K562 (cell line): Measurements from ENCODE around the gene CMTR1. TPM values are rescaled to one million over a fixed set of nuclear protein-coding genes. Genes with fewer than 3 reads are reported as not detected.

Experiments
- ARID1B ChIP-seq: fragments of 450-650 bp; IDR thresholded peaks from 2 replicates; pipeline ENCODE4 v1.6.1; 2016; ENCODE audit warnings: antibody characterized with exemption, mild to moderate bottlenecking, inconsistent platforms
- BRCA1 ChIP-seq, 2 experiments: fragments of 450-650 bp in 1 of 2; sonication (generic) in 1 of 2; formaldehyde crosslinking in 1 of 2; IDR thresholded peaks; 2 replicates each; pipeline versions ENCODE4 v1.5.0 to v1.6.1; 2017 to 2020; ENCODE audit warnings: mild to moderate bottlenecking in 1 of 2, missing genetic modification reagents in 1 of 2
- BRF2 ChIP-seq: IDR thresholded peaks from 3 replicates; pipeline ENCODE4 v1.6.1; 2011; ENCODE audit warnings: borderline replicate concordance, mild to moderate bottlenecking; ENCODE audit not compliant: insufficient read length, insufficient read depth
- CAMTA2 ChIP-seq: fragments of 250-450 bp; sonication (Bioruptor Pico); conservative IDR thresholded peaks from 2 replicates; pipeline ENCODE4 v1.5.1; 2022
- CBFA2T2 ChIP-seq: fragments of 450-650 bp; conservative IDR thresholded peaks from 2 replicates; pipeline ENCODE4 v1.6.1; 2017; ENCODE audit warnings: mild to moderate bottlenecking
- CBX2 ChIP-seq: fragments of 200-600 bp; sonication (generic); IDR thresholded peaks from one replicate; pipeline ENCODE4 v1.6.1; 2012; ENCODE audit warnings: mild to moderate bottlenecking, low read length, inconsistent platforms; ENCODE audit not compliant: insufficient read depth, poor library complexity, severe bottlenecking
- CHD4 ChIP-seq: fragments of 200-600 bp; sonication (generic); IDR thresholded peaks from 3 replicates; pipeline ENCODE4 v1.6.1; 2012; ENCODE audit warnings: low read depth, mild to moderate bottlenecking, mixed read lengths, low read length, inconsistent platforms; ENCODE audit not compliant: insufficient read depth, insufficient replicate concordance, poor library complexity, severe bottlenecking
- DPF2 ChIP-seq: fragments of 450-650 bp; IDR thresholded peaks from 2 replicates; pipeline ENCODE4 v1.6.1; 2016
- EP300 ChIP-seq: IDR thresholded peaks from 2 replicates; pipeline ENCODE4 v1.6.1; 2012; ENCODE audit warnings: low read length, improper control_type of control experiment
- ETV1 ChIP-seq: fragments of 450-650 bp; conservative IDR thresholded peaks from 2 replicates; pipeline ENCODE4 v1.6.1; 2016; ENCODE audit warnings: missing genetic modification characterization, control low read depth, low read depth, missing compliant biosample characterization
- GABPA ChIP-seq: fragments of 200-800 bp; sonication (Bioruptor generic); conservative IDR thresholded peaks from 2 replicates; pipeline ENCODE4 v1.6.1; 2016; ENCODE audit warnings: low read depth, missing genetic modification characterization, missing compliant biosample characterization
- L3MBTL2 ChIP-seq: fragments of 450-650 bp; IDR thresholded peaks from 2 replicates; pipeline ENCODE4 v1.6.1; 2016; ENCODE audit warnings: mild to moderate bottlenecking, moderate library complexity
- MCM7 ChIP-seq, 2 experiments: fragments of 450-650 bp; IDR thresholded peaks; 2 replicates each; pipeline ENCODE4 v1.6.1; 2016 to 2018
- MTA3 ChIP-seq: fragments of 450-650 bp; formaldehyde crosslinking; IDR thresholded peaks from 2 replicates; pipeline ENCODE4 v1.6.1; 2017; ENCODE audit warnings: mild to moderate bottlenecking, borderline replicate concordance
- MXI1 ChIP-seq: IDR thresholded peaks from 2 replicates; pipeline ENCODE4 v1.6.1; 2011; ENCODE audit warnings: low read depth, mild to moderate bottlenecking, improper control_type of control experiment, low read length
- MYC ChIP-seq, 2 experiments: fragments of 250-450 bp in 1 of 2; sonication (Bioruptor Pico) in 1 of 2; IDR thresholded peaks; 2 replicates each; pipeline versions ENCODE4 v1.5.1 to v1.6.1; 2012 to 2021; ENCODE audit warnings: low read depth in 2 of 2, borderline replicate concordance in 1 of 2, improper control_type of control experiment in 1 of 2, low read length in 1 of 2, mild to moderate bottlenecking in 1 of 2, moderate library complexity in 1 of 2
- PHTF2 ChIP-seq: fragments of 250-450 bp; sonication (Bioruptor Pico); IDR thresholded peaks from 2 replicates; pipeline ENCODE4 v1.5.0; 2021; ENCODE audit warnings: mild to moderate bottlenecking
- SREBF1 ChIP-seq: fragments of 150-350 bp; IDR thresholded peaks from 2 replicates; pipeline ENCODE4 v1.6.1; 2014; ENCODE audit warnings: antibody characterized with exemption, low read depth, low read length, borderline replicate concordance
- TSC22D4 ChIP-seq: fragments of 450-650 bp; IDR thresholded peaks from 2 replicates; pipeline ENCODE4 v1.6.1; 2016; ENCODE audit warnings: missing genetic modification characterization, missing biosample characterization, control low read depth
- U2AF2 ChIP-seq: fragments of 200-400 bp; formaldehyde crosslinking; optimal IDR thresholded peaks from 2 replicates; pipeline ENCODE3; 2017; ENCODE audit warnings: low read depth, mild to moderate bottlenecking, low read length
- YBX1 ChIP-seq: fragments of 450-650 bp; IDR thresholded peaks from 2 replicates; pipeline ENCODE4 v1.7.1; 2016; ENCODE audit warnings: mild to moderate bottlenecking
- ZNF146 ChIP-seq: IDR thresholded peaks from one replicate; pipeline ENCODE4 v1.6.1; 2018; ENCODE audit warnings: missing compliant biosample characterization; ENCODE audit not compliant: unreplicated experiment
- ZNF277 ChIP-seq: fragments of 250-450 bp; sonication (Bioruptor Pico); IDR thresholded peaks from 2 replicates; pipeline ENCODE4 v1.8.0; 2022; ENCODE audit warnings: inconsistent platforms, mild to moderate bottlenecking, moderate library complexity, borderline replicate concordance
- ZNF398 ChIP-seq: fragments of 250-450 bp; sonication (Bioruptor Pico); IDR thresholded peaks from 2 replicates; pipeline ENCODE4 v1.8.0; 2021; ENCODE audit warnings: moderate library complexity, mild to moderate bottlenecking, inconsistent platforms
- polyA plus RNA-seq, 8 experiments: library from polyadenylated mRNA; depleted of rRNA in 4 of 8; stranded (reverse) in 5 of 8; unstranded in 3 of 8; fragments of >200 nt; fragmentation: Nextera tagmentation in 2 of 8; fragmentation: Illumina TruSeq in 1 of 8; extraction: Ambion mirVana in 2 of 8; extraction: Trizol in 1 of 8; gene quantifications; 2 replicates each; pipeline versions ENCODE4 v1.2.1 to v1.2.3, GENCODE V29; 2011 to 2014; ENCODE audit warnings: inconsistent platforms in 1 of 8, missing spikeins in 1 of 8
- total RNA-seq, 7 experiments: library from RNA; depleted of rRNA in 6 of 7; stranded (reverse); fragments of >200 nt in 6 of 7; fragmentation: Illumina TruSeq in 2 of 7; extraction: Trizol in 2 of 7; gene quantifications; 2 replicates each; pipeline versions ENCODE4 v1.2.1 to v1.2.3, GENCODE V29; 2011 to 2021; ENCODE audit warnings: low replicate concordance in 1 of 7

CMTR1 gene
- total and polyA plus RNA-seq, 9 of the 15 experiments (the other 6 are each of a cell fraction or from before 2014, with no cell fraction given), result 2.9 to 63.5 (median 49.5) TPM

- no peak for TF ChIP-seq BRF2
- no peak for TF ChIP-seq DPF2
- TF ChIP-seq U2AF2, result no peak
- no peak for TF ChIP-seq ZNF146 (CRISPR knock-in tag)
- TF ChIP-seq TSC22D4 (tag), result no peak
- no peak for TF ChIP-seq YBX1
- TF ChIP-seq PHTF2 (CRISPR knock-in tag), result no peak
- no peak for TF ChIP-seq ZNF277 (CRISPR knock-in tag)
- TF ChIP-seq CBX2, result no peak
- peak; percentile 42; the same call in 1 of the 2 replicates for TF ChIP-seq ZNF398
- TF ChIP-seq MYC (IDR thresholded peaks at IDR 0.05; ENCODE audit: low read depth, low read length), result peak; percentile 81; the same call in 1 of the 2 replicates
- peak; percentile 64; the same call in 1 of the 2 replicates for TF ChIP-seq MYC (CRISPR knock-in tag; IDR thresholded peaks at IDR 0.05; ENCODE audit: borderline replicate concordance, low read depth)
- TF ChIP-seq CBFA2T2, result no peak
- TF ChIP-seq MTA3, result no peak
- TF ChIP-seq CAMTA2 (CRISPR knock-in tag), result no peak
- TF ChIP-seq ARID1B, result no peak
- TF ChIP-seq SREBF1, result no peak
- TF ChIP-seq BRCA1 (IDR thresholded peaks at IDR 0.05), result no peak
- TF ChIP-seq BRCA1 (CRISPR knock-in tag; IDR thresholded peaks at IDR 0.05), result no peak
- TF ChIP-seq L3MBTL2, result peak; percentile 84
- TF ChIP-seq CHD4, result no peak
- no peak; the same call in 1 of the 2 replicates for TF ChIP-seq MXI1
- TF ChIP-seq ETV1 (tag), result peak; percentile 40
- 0 out of 2 replicates have a peak, but pooled peaks have one; percentile 23 for TF ChIP-seq GABPA
- TF ChIP-seq MCM7 (IDR thresholded peaks at IDR 0.05), result no peak
- TF ChIP-seq EP300, result no peak
These were observed 6.0 kb upstream of the CMTR1 start (continued) for GRCh38 chr6:37426945-37427510.
